GF-D8 (cell line): ENCODE data around the gene HBP1.
"Not testable (repeated sequence)": the region's sequence is repeated elsewhere in the genome, so short reads cannot be mapped to it uniquely, and the experiment has no call there.

Experiments used
- DNase-seq: peaks from one replicate; lab custom pipeline; 2025; lab: John Stamatoyannopoulos, UW

Gene HBP1

DNA sequence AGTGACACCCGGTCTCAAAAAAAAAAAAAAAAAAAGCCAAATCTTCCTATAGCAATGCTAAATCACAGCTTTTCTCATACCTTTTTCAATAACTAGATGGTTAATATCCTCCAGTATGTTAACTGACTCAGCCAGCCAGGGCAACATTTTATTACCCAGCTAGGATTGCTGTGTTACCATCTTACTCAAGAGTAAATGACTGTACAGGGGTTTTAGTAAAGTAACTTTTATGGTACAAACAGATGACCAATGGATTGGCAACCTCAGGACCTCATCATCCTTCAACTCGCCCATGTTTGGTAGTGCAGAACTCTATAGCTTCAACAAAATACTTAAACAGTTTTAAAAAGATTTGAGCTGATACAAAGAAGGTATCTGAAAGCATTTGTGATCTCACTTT lies 59.5 kb downstream of the HBP1 start:
- no peak for DNase-seq

DNA sequence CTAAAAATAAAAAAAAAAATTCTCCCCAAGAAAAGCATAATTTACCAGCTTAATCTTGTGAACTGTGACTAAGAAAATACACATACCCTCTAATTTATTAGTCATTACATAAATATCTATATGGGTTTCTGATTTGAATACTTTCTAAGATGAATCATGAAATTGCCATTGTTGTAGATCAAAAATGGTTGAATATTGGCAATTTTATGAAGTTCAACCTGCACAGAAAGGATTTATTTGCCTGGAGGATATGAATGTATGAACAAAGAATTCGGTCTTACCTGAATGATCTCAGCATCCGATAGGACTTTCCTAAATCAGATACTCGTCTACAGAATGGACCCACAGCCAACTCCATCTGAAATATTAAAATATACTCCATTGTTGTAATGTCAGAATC lies 61.5 kb downstream of the HBP1 start:
- no peak for DNase-seq

DNA sequence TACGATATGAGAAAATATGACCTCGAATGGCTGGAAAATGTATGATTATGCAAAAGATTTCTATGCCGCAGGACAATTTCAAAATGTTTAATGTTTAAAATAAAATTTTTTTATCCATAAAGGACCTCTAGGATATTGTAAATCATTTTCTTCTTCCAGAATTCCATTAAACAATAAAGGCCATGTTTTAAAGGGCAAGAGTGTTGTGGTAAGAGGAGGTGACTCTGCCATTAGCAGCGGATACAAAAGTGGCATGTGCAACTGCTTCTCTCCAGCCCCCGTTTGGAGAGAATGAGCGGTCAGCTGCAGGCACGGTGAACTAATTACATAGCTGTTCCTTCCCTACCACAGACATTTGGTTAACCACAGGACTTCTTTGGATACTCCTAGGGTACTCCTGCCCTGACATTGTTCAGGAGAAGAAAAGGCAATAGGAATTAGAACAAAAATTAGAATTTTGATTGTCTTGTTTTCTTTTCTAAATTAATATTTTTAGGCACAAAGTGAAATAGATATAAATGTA lies 63.8 kb downstream of the HBP1 start:
- no peak for DNase-seq

DNA sequence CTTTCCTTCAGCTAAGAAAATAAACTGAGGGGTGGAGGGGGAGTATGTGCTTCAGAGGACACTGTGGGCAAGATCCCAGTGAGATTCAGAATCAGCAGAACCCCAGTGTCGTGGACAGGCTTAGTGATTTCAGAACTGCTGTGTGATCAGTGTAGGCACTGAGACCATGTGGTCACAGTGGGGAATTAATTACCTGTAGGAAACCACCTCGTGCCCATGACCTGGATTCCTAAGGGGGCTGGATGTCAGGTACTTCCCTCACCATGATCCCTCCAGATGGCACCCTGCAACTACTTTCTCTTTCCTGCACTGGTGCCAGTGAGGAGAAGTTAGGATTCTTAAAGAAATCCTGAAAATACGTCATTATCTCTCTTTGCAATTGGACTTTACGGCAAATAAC lies 64.4 kb downstream of the HBP1 start:
- DNase-seq: no peak

DNA sequence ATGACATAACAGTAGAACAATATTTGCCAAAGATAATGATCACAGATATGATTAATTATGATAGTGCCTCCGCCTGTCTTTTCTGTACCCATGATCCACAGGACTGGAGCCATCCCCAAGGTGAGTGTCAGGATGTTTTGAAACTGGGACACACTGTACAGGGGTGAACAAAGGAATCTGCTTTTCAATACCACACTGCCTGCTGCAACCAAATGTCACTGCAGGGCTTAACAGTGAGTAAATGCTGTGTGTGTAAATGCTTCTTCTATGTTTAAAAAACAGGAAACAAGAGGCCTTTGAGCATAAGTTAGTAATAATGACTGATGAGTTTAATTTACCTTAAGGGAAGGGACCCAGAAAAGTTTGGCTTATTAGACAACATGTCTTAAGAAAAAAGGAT lies 65.2 kb downstream of the HBP1 start:
- no peak for DNase-seq

DNA sequence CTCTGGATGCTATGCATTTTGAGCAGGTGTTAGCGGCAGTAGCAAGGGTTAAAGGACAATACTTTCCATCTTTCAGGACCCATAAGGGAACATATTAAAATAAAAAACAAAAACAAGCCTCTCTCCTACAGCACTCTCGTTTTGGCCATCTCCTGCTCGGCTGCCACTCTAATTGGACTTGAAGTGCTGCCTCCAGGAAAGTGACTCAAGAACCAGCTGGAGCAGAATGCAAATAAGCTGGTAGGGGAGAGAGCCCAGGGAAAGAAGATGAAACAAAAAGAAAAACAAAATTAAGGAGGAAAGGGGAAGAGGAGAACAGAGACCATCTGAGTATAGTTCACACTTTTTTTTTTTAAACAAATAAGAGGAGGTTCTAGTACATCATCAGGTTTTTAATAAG lies 65.6 kb downstream of the HBP1 start:
- DNase-seq: no peak

DNA sequence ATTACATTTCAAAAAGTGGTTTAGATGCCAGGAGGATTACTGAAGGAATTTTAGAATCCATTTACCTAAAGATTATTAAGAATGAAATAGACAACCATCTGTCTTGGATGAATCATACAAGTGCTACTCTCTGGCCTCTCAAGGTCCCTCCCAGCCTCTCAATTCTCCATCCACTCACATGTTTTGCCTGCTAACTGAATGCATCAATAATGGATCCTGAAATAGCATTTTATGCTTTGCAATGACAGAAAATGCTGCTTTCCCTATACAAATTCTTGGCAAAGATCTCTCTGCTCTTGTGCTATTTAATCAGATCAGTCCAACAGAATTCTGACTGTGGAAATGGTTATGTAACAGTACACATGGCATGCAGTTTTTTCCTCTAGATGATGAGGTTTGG lies 68.1 kb downstream of the HBP1 start:
- no peak for DNase-seq

DNA sequence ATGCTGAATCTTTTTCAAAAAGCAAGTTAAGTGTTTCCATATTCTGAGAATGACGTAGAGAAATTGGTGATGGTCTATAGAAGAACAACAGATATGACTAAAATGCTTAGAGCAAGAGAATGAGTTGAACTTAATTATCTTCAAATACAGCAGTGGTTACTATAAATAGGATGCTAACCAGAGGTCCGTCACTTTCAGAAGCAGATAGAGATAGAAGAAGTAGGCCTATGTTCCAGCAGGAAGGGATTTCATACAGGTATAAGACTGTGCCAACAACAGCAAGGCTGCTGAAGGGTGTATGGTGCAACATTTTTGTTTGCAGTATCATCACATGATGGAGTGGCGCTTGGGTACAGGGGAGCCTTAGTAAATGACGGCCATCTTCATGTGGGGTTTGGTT lies 68.6 kb downstream of the HBP1 start:
- DNase-seq: no peak

DNA sequence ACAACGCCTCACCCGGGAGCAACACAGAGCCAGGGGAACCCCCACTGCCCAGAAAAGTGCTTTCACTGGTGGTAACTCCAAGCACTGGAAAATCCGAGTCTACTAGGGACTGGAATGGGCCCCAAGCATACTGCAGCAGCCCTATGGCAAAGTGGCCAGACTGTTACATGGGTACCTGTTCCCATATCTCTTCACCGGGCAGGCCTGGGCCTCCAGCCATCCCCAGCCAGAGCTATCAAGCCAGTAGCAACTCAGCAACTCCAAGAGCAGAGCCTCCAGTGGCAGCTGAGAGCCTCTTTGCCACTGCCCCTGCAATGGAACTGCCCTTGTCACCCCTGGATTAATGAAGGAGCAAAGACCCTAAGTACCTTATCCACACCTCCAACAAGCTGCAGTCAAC lies 73.5 kb downstream of the HBP1 start:
- no peak for DNase-seq

DNA sequence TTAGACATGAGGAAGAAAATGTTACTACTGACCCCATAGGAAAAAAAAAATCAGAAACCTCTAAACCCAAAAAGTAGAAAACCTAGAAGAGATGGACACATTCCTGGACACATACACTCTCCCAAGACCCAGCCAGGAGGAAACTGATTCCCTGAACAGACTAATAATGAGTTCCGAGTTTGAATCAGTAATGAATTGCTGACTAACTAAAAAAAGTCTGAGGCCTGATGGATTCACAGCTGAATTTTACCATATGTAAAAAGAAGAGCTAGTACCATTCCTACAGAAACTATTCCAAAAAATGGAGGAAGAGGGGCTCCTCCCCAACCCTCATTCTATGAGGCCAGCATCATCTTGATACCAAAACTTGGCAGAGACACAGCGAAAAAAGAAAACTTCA lies 75.8 kb downstream of the HBP1 start:
- DNase-seq: no peak

DNA sequence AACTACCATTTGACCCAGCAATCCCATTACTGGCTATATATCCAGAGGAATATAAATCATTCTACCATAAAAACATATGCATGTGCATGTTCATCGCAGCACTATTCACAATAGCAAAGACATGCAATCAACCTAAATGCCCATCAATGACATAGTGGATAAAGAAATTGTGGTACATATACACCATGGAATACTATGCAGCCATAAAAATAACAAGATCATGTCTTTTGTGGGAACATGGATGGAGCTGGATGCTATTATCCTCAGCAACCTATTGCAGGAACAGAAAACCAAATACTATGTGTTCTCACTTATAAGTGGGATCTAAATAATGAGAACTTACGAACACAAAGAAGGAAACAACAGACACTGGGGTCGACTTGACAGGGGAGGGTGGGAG lies 78.0 kb downstream of the HBP1 start:
- not testable (repeated sequence) for DNase-seq

DNA sequence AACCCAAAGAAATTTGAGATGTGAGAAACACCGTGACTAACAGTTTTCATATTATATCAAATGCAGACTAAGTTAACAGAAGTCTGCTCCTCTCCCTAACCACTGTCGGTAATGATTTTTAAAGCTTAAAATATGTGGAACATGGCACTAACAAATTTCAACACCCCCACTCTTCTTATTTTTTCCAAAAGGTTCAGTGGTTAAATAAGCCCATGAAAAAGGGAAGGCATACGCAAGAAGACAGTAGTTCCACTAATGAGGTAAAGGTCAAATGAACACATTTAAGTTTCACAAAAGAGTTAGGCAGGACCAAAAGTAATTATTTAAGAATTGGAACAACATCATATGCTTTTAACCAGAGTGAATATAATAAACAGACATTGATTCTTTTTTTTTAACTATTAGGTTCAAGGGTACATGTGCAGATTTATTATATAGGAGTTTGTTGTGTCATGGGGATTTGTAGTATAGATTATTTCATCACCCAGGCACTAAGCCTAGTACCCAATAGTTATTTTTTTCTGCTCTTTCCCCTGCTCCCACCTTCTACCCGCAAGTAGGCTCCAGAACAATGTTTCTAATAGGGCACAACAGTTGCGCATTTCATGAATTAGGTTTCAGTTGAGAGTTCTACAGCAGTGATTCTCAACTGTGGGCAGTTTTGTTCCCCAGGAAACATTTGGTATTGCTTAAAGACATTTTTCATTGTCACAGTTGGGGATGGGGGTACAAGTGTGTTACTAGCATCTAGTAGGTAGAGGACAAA lies 79.9 kb downstream of the HBP1 start:
- no peak for DNase-seq

DNA sequence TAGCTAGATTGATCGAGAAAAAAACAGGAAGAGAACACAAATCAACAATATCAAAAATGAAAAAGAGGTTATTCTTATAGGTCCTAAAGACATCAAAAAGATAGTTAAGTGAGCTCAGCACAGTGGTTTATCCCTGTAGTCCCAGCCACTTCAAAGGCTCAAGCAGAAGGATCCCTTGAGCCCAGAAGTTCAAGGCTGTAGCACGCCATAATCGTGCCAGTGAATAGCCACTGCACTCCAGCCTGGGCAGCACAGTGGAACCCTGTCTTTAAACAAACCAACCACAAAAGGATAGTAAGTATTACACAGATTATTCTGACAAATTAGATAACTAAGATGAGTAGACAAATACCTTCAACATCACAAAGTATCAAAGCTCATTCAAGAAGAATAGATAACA lies 83.2 kb downstream of the HBP1 start:
- no peak for DNase-seq
